ENCODE data around the gene NTNG1.

Gene NTNG1

DNA sequence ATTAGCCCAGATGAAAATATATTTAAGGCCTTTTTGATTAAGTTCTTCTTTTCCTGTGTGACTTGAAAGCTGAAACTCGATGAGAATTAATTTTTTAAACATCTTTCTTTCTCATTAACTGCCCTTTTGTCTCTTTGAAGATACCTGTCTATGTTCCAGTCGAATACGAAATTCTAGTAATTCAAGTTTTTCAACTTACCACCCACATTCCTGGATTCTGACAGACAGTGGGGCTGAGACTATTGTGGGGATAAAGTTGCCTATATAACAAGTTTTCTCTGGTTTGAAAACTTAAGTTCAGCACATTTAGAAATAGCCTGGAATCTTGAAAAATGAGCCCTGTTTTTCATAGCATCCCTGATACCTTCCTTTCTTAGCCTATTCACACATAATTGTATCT lies 114.6 kb downstream of the NTNG1 start:
- no peak for DNase-seq (ENCODE audit: low read depth in 2 of 3, low spot score in 2 of 3)

GRCh38 chr1:107262467-107263286 lies 121.8 kb downstream of the NTNG1 start:
- DNase-seq (ENCODE audit: low read depth in 2 of 3, low spot score in 2 of 3) = no peak

DNA sequence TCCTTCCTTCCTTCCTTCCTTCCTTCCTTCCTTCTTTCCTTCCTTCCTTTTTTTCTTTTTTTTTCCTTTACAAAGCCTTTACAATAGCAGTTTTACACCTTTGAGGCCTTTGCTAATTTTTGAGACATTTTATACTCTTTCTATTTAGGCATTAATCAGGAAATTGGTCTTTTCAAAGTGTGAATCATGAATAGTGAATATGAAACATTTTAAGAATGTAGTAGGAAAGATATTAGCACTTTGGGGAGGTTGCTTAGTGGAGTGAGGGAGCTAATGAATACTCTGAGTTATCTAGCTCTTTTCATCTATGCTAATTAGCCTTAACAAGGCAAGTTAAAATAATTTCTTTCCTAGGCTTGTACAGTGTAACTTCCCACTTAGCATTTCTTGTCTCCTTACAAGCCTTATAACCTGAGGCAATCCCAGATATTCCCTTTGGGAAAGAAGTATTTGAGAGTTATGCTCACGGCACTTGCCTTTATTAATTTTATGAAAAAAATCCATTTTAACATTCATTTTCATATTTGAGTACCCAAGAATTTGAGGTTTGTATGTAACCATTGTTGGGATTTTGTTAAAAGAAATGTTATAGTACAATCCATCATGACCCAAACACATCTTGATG lies 122.6 kb downstream of the NTNG1 start:
- DNase-seq (ENCODE audit: low read depth in 2 of 3, low spot score in 2 of 3) = no peak

DNA sequence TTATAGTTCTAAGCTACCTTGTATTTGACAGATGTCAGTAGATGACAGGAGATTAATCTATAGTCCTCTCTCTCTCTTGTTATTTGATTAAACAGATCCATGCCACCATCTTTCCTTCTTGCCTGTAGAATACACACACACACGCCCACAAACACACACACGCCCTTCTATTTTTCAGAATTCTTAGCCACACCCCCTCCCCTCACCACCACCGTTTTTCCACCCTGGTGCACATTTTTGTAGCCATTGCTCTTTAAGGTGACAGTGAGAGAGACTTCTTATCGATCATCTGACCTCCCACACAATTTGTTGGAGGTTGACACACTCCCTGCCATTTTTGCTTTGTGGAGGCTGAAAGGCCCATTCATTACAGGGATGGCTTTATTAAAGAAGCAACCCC lies 123.2 kb downstream of the NTNG1 start:
- no peak for DNase-seq (ENCODE audit: low read depth in 2 of 3, low spot score in 2 of 3)

DNA sequence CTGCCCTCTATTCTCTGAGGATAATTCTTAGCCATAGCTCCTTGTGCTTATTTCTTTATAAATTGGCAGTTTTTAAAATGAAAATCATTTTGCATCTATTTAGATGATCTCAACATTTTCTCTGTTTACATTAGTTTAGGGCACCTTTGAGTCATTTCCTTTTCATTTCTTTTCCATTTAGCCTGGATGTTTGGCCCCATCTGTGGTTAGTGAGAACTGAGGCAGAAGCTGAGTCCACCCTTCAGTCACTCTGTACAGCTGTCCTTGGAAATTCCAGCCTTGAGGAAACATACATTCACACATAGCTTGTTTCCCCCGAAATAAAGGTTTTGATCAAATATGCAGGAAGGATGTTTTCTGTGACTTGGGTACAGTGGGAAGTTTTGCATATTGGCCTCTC lies 123.7 kb downstream of the NTNG1 start:
- no peak for DNase-seq (ENCODE audit: low read depth in 2 of 3, low spot score in 2 of 3)

DNA sequence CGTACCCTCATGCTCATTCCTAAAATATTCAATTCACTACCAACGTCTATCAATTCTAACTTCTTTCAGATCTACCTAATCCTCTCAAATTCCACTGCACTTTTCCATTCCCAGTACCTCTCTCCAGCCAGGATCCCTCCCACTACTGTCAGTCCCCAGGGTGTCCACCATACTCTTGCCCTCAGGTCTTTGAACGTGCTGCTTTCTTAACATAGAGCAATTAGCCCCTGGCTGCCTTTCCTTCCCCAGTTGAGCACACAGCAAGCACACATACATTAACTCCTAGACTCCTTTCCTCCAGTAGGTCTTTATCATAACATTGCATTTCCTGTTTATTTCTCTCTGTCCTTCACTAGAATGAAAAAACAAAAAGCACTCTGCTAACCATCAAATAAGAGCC lies 126.7 kb downstream of the NTNG1 start:
- no peak for DNase-seq (ENCODE audit: low read depth in 2 of 3, low spot score in 2 of 3)

DNA sequence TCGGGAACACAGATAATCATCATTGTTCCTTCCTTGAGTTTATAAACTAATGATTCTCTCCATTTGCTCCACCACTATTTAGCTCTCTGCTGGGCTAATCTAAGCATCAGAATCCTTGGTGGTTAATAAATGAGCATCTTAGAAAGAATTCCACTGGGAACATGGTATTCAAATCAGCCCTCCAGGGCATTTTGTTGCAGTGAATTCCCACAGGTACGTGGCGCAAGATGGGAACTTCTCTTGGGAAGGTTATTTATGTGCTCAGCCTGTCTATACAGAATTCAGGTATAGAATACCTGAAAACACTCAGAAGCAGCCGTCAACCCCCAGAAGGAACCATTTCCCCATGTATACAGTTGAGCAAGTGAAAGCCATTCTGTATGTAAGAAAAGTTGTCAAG lies 131.5 kb downstream of the NTNG1 start:
- DNase-seq (ENCODE audit: low read depth in 2 of 3, low spot score in 2 of 3) = no peak

- DNase-seq (ENCODE audit: low read depth in 2 of 3, low spot score in 2 of 3) = no peak
Observed at GRCh38 chr1:107273515-107273914, 132.7 kb downstream of the NTNG1 start.

GRCh38 chr1:107274227-107274626 lies 133.4 kb downstream of the NTNG1 start:
- DNase-seq (ENCODE audit: low read depth in 2 of 3, low spot score in 2 of 3) = no peak

DNA sequence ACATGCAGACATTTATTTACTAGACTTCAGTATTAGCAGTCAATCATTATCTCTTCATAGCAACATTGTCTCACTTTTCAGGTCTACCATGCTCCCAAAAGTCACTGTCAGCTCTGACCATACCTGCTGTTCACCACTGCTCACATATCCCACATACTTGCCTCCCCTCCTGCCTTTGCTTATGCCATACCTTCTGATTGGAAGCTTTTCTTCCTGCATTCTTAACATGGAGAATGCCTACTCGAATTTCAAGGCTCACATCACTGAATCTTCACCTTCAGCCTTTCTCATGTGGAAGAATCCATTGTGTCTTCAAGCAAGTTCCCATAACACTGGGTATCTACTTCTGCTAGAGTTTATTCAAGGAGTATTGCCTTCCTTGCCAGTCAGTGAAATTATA lies 135.4 kb downstream of the NTNG1 start:
- no peak for DNase-seq (ENCODE audit: low read depth in 2 of 3, low spot score in 2 of 3)

- DNase-seq (ENCODE audit: low read depth in 2 of 3, low spot score in 2 of 3) = no peak
Observed at GRCh38 chr1:107277022-107277421, 136.2 kb downstream of the NTNG1 start.

DNA sequence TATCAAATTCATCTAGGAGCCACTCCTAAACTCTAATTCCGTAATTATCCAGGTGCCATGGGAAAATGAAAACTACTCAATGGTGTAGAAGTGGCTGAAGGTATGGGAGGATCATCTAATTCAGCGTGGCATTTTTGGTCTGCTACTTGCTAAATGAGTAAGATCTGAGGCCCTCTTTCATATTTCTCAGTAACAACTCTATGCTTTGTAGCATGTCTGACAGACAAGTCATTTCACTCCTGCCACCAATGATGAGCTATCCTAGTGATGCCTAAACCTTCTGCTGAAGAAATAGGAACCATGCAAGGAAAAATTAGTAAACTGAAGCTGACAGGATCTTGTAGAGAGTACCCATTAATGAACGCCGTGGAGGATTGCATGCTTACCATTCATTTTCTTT lies 145.3 kb downstream of the NTNG1 start:
- no peak for DNase-seq (ENCODE audit: low read depth in 2 of 3, low spot score in 2 of 3)

DNA sequence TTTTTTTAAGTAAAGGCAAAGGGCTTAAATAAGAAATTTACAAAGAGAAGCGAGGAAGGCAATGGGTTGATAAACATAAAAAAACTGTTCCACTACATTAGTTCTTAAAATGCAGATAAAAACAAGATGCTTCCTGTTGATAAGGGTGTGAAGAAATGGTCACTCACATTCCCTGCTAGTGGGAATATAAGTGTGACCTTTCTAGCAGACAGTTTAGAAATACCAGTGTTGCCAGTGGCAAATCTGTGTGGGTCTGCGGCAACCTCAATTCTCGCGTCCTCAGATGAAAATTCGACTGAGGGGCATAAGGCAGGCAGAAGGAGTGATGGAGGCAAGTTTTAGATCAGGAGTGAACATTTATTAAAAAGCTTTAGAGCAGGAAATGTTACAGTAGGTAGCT lies 151.1 kb downstream of the NTNG1 start:
- no peak for DNase-seq (ENCODE audit: low read depth in 2 of 3, low spot score in 2 of 3)

GRCh38 chr1:107293901-107294613 lies 153.2 kb downstream of the NTNG1 start:
- DNase-seq (ENCODE audit: low read depth in 2 of 3, low spot score in 2 of 3) = no peak

- DNase-seq (ENCODE audit: low read depth in 2 of 3, low spot score in 2 of 3) = no peak
Observed at GRCh38 chr1:107294686-107295085, 153.8 kb downstream of the NTNG1 start.

GRCh38 chr1:107297681-107298080 lies 156.8 kb downstream of the NTNG1 start:
- no peak for DNase-seq (ENCODE audit: low read depth in 2 of 3, low spot score in 2 of 3)

GRCh38 chr1:107298526-107298925 lies 157.7 kb downstream of the NTNG1 start:
- no peak for DNase-seq (ENCODE audit: low read depth in 2 of 3, low spot score in 2 of 3)

- no peak for DNase-seq (ENCODE audit: low read depth in 2 of 3, low spot score in 2 of 3)
Observed at GRCh38 chr1:107299521-107299920, 158.7 kb downstream of the NTNG1 start.

DNA sequence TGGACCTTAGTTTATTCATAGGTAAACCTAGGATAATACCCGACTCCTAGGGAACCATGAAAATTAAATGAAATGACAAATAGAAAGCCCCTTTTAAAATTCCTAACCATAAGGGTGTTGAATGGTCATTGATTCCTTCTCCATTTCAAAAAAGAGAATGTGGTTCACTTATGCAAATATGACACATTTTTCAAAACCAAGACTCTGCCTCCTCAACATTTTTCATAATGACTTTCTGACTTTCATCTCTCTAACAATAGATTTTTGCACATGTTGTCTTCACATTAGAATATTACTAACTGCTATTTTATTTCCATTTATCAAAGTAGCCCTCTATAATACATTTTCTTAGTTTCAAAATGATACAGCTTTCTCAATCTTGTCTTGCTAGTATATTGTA lies 169.1 kb downstream of the NTNG1 start:
- DNase-seq (ENCODE audit: low read depth in 2 of 3, low spot score in 2 of 3) = no peak

DNA sequence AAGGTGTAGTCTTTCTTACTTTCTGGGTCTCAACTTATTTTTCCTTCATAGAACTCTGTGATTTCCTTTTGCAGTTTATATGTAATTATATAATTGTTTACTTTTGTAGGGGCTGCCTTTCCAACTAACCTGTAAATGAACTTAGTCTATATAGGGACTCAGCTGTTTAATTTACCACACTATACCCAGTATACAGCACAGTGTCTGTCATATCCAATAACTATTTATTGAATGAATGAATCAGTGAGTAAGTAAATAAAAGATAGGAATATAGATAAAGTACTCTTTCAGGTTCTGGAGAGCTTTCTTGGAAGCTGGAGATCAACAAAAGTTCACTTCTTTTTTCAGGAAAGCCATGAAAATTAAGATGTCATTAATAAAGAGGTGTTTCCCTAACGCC lies 174.8 kb downstream of the NTNG1 start:
- no peak for DNase-seq (ENCODE audit: low read depth in 2 of 3, low spot score in 2 of 3)

DNA sequence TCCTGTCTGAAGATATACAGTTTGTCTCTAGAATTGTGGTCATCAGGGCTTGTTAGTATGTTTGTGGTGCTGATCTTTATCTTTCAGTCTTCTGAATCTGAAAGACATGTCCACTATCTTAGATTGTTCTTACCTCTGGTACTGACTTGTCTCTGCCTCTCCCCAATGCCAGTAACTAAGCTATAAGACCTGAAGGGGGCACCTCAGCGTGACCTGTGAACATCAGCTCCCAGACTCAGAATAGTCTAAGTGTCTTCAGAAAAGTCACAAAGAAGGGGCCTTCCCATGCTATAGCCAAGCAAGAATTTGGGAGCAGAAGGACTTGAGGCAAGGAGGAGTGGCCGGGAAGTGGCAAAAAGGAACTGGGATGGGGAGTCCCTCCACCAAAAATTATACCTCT lies 178.1 kb downstream of the NTNG1 start:
- DNase-seq (ENCODE audit: low read depth in 2 of 3, low spot score in 2 of 3) = no peak

- DNase-seq (ENCODE audit: low read depth in 2 of 3, low spot score in 2 of 3) = no peak
Observed at GRCh38 chr1:107323784-107324183, 182.9 kb downstream of the NTNG1 start.
